HG02943 (cell line): ENCODE results near the gene EXOC4.

Experiments used
- ATAC-seq: cut with Tn5 transposase; IDR thresholded peaks from one replicate; pipeline ENCODE4 v1.9.1; 2021; ENCODE audit warnings: mild to moderate bottlenecking, low read depth, moderate library complexity; ENCODE audit not compliant: unreplicated experiment

EXOC4 gene

DNA sequence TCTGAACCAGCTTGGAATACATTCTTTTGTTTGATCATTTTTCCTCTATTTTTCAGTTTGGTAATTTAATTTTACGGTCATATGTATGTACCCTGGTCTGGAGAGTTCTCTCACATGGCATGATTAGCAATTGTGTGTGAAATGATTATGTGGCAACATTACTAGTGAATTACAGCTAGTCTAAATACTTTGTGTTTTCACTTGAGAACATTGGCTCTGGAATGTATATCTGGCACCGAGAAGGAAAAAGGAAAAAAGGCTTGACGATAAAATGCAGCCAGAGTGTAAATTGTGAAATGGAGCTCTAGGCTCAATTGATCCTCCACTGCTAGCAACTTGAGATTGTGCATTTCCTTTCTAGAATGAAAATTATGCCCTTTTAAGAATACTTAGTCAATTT, 397.2 kb downstream of the EXOC4 start:
- no peak for ATAC-seq

DNA sequence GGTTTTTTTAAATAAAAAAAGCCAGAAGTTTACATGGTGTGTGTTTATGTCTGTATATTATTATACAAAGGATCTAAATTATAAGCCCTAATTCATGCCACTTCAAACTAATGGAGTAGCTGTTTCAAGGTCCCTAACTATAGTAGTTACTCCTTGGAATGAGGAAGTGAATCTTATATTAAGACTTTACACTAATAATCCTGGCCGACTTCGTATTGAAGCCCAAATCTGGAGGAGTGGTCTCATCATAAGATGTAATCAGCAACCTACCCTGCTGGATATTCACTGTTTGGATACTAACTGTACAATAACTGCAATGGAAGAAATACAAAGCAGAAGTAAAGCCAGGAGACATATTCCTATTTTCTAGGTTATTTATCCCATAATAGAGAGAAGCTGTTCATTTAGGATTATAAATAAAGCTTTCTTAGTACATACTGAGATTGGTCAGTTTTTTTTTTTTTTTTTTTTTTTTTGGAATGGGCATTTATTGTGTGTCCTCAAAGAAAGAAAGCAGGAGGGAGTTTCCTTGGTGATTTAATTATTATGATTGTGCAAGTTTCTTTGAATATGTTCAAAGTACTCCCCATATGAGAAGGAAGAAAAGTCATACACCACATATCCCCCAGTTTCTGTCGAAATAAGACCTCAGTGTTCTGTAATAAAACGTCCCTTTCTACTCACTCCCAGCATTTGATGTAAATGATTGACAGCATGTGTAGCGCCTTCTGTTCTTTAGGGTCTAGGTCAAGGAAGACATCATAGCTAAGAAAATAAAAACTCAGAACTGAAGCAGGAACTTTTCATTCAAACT, 397.8 kb downstream of the EXOC4 start:
- ATAC-seq = no peak

DNA sequence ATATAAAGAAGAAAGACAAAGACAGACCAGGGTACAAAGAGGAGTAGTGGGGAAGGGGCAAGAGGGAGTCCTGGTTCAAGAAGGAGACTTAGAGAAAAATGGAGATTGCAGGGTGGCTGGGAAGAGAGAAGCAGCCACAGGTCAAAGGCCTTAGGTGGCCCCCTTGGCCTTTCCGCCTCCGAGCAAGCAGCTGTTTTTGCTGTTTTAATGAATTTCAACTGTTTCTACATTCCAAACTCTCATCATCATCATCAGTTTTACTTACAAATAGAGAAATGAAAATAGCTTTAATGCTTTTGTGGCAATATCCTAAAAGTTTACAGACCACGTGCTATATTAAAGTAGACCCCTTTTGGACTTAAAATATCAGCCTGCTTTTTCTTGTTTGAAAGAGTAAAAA, 399.7 kb downstream of the EXOC4 start:
- no peak for ATAC-seq

DNA sequence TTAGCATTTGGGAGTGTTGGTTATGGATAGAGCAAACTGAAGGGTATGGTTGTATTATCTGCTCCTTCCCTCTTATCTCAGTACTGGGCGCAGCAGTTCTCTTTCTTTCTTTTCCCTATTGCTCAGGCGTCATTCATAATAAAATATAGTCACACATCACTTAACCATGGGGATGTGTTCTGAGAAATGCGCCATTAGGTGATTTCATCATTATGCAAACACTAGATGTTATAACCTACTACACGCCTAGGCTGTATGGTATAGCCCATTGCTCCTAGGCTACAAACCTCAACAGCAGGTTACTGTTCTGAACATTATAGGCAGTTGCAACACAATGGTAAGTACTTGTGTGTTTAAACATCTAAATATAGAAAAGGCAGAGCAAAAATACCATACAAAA, 401.7 kb downstream of the EXOC4 start:
- no peak for ATAC-seq

DNA sequence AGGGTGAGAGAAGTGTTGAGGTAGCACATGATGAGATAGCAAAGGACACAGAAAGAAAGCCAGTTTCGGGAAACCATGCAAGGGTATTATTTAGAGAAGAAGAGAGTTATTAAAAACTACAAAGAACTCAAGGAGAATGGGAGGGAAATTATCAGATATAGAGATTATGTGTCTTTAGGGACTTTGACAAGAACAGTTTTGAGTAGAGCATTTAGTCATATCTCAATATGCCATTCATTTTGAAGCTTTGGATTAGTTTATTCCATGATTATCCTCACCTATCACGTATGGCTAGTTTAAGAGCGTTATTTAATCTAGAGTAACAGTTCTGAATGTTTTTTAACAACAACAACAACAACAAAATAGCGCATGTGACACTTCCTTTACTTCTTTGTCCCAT, 409.4 kb downstream of the EXOC4 start:
- no peak for ATAC-seq

DNA sequence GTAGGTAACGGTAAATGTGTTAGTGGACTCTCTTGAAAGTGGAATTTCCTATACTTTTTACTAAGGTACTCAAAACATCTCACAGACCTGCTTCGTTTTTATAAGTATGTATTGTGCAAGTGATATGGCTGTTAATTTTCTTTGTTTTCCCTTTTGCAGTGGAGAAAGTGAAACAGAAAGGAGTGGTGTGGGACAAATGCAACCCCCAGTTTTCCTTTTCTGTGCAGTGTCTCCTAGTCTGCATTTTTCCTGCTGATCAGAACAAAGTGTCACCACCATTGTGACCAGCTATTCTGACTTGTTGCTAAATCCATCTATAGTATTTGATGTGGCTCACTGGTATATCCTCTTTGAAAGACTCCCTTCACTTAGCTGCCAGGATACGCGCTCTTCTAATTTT, 410.0 kb downstream of the EXOC4 start:
- ATAC-seq = no peak

DNA sequence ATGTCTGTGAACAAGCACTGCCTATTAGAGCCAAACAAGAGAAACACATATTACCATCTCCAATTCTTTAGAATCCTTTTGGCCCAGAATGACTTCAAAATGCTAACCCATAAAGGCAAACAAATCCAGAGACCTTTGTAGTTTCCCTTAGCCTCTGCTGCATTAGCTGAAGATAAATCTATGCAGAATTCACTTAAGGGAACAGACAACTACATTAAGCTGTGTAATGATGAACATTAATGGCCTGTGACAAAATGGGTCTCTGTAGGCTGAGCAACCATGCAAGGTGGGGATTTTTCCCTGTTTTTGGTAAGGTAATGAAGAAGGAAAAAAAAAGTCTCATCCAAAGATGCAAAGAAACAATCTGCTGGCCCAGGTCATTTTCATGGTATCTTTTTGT, 411.6 kb downstream of the EXOC4 start:
- ATAC-seq = no peak

DNA sequence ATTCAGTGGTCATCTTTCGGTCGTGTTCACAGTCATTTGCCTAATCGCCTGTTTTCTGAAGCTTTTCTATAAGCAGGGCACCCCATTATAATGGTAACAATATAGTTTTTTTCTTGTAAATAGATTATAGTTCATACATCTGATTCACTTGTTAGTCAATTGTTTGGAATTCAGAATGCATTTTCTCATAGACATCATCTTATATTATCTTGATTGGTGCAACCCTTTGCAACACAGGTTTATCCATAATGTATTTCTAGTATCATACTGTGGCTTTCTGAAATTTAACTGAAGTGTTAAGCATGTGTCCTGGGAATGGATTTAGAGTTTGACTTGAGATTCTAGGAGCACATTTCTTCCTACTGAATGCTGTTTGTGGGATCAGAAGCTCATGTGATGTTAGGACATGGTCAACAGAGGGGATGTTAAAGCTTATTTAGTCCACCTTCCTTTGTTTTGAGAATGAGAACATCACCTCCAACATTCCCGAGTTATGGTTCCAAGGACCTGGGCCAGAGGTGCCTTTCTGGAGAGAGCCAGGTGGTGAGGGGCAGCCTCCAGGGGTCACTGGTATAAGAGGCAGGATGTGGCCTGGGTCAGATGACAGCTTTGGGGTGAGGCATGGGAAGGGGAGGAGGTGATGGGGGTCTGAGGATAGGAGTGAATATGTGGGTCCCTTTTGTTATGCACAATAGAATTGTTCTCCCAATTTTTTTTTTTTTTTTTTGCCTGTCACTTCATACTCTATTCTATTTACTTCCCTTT, 415.6 kb downstream of the EXOC4 start:
- ATAC-seq = no peak

DNA sequence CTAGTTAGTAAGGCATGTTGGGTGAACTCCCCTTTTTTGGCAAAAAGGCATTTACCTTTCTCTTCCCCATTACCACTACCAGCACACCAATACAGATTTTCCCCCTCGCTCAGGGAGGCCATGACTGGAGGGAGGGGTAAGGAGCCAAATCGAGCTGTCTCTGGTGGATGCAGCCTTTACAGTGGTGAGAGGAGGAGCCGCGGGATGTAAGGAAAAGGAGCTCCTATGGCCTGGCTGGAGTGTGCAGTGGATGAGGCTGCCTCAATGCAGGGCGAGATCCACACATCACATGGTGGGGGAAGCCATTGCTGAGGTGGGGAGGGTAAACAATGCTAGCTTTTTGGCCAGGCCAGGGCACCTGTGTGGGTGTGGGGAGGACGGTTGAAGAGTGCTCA, 416.2 kb downstream of the EXOC4 start:
- ATAC-seq = no peak

DNA sequence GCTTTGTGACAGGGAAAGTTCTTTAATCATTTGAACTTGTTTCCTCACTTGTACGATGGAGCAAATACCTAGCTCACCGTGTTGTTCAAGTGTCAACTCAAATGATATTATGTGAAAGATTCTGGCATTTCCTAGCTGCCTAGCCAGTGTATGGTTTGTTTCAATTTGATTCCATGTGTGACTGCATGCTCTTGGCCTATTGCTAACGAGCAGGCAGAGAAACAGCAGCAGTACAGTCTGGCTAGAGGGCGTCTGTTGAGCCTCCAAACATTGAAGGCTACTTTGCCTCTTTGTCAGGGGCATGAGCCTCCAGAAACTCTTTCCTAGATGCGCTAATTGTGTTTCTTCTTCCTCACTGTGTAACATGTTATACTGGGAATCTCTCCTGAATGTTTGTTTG, 417.4 kb downstream of the EXOC4 start:
- ATAC-seq = no peak

DNA sequence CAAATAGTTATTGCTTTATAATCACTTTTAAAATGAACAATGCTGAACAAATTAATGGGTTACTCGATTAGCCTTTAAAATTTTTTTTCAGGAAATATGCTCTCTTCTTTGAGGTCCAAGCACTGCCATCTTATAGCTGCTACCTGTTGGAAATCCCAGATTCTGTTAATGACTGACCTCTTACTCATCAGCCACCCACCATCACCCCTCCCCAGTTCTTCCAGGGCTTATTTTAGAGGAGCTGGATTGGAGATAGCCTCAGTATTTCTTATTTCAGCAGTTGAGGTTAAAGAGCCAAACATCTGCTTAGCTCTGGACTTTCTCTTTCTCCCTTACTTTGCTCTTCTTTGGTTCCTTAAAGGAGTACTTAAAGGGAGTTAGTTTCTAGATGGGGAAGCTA, 420.0 kb downstream of the EXOC4 start:
- ATAC-seq = no peak

DNA sequence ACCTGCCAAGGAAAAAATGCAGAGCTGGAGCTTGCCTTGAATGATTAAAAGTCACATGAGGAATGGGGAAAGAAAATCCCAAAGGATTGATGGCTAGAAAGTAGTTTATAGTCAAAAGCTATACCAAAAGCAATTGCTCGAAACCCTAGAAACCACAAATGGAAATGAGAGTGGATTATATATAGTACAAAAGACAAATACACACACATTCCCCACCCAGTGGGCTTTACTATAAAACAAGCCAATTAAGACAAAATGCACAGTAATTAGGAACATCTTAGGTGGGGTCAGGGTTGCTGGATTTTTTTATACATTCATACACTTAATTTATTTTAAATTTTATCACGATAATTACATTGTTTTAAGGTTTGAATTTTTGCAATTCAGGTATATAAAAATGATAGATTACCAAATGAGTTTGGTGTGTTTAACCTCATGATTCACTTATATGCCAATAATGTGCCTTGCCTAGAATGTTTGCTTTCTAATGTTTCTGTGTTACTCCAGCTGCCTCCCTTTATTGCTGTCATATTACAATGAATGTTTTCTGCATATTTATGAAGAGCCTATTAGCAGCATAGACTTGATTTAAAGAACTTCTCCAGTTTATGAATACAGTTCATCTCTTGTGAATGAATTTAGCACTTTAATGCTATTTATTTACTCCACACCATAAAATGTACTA, 421.3 kb downstream of the EXOC4 start:
- no peak for ATAC-seq

DNA sequence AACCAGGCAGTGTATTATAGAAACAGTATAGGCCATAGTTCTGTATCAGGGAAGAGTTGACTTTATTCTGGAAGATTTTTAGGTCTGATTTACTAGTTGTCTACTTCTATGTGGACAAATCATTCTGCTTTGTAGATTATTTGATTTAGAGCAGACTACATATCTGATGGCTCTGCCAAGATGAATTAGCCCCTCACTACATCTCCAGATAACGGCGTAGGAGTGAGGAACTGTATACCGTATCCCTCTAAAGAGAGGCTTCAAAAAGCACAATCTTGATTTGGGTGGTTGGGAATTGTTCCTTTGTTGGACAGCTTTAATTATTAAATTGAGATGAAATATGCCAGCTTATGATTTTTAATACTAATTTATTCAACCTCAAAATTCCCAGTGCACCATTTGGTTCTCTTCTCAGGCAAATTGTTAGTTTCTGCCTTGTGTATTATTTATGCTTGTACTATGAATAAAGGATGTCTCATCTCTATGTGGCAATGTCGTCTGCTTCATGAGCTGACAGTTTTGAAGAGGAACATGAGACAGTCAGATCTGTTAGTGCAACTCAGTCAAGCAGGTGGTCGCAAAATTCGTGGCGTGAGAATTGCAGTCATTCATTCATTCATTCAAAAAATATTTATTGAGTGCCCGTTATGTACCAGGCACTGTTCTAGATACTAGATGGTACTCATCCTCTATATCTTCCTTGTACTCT, 422.8 kb downstream of the EXOC4 start:
- no peak for ATAC-seq

DNA sequence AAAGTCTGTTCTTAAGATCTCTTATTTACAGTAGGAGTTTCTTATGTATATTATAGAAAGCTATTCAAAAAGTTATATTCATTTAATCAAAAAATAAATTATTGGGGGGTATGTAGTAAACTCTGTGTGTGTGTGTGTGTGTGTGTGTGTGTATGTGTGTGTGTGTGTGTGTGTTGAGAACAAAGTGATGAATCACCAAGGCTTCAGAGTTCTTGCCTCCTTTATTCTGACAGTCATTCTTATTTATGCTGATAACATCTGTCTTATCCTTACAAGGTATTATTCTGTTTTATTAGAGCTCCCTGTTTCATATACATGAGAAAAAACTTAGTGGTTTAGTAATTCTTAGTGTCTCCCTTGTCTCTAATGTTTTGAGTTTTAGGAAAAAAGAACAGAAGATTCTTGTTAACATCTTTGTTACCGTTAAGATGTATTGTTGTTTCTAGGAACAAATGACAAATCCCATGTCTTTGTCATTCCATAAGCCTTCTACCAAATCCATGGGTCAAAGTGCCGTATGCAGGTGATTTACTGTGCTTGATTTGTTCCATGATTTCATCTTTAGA, 424.0 kb downstream of the EXOC4 start:
- ATAC-seq = no peak

DNA sequence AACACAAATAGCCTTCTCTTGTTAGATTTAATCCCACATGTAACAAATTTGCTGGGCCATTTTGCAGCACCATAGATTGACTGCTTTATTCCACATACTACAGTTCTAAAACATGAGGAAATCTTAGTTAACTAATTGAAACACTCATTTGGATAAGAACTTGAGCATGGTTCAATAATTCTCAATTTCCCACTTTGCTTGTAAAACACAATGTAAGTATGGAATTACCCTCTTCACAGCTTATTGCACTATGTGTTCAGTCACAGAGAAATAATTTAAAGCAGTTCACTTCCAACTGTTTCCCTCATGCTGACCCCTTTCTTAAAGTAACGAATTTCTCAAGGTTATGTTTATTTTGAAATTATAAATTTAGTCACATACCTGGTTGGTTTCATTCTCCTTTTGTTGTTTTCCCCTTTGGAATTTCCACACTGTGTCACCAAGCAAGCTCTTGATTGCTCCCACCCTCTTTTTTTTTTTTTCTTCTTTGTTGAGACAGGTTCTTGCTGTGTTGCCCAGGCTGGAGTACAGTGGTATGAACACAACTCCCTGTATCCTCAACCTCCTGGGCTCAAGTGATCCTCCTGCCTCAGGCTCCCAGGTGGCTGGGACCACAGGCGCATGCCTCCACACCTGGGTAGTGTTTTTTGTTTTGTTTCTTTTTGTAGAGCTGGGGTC, 425.4 kb downstream of the EXOC4 start:
- ATAC-seq = no peak

DNA sequence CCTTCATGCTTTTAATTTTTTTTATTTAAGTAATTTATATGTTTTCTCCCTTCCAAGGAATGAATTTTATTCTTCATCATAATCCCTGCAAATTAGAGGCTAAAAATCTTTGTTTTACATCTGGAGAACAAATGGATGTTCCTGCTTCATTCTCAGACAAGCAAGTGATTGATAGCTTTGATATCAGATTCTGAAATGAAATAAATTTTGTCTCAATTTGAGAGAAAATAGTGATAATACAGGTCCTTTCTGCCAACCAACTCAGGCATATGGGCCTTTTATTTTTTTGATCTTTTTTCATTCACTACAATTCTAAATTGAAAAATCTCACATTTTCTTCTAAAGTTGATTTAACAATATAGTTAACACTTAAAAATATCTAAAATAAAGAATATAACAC, 427.1 kb downstream of the EXOC4 start:
- ATAC-seq = no peak

DNA sequence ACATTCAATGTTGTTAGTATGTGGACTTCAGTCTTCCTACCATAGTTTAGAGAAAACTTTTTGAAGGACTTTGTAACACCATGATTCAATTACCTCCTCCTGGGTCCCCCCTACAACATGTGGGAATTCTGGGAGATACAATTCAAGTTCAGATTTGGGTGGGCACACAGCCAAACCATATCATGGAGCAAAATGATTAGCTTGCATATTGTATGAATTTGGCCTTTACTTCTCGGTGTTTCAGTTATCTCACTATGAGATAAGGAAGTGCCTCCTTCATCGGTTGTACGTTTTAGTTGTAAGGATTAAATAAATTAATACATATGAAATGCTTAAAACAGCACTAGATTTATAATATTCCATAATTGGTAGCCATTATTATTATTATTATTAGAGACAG, 428.7 kb downstream of the EXOC4 start:
- no peak for ATAC-seq

DNA sequence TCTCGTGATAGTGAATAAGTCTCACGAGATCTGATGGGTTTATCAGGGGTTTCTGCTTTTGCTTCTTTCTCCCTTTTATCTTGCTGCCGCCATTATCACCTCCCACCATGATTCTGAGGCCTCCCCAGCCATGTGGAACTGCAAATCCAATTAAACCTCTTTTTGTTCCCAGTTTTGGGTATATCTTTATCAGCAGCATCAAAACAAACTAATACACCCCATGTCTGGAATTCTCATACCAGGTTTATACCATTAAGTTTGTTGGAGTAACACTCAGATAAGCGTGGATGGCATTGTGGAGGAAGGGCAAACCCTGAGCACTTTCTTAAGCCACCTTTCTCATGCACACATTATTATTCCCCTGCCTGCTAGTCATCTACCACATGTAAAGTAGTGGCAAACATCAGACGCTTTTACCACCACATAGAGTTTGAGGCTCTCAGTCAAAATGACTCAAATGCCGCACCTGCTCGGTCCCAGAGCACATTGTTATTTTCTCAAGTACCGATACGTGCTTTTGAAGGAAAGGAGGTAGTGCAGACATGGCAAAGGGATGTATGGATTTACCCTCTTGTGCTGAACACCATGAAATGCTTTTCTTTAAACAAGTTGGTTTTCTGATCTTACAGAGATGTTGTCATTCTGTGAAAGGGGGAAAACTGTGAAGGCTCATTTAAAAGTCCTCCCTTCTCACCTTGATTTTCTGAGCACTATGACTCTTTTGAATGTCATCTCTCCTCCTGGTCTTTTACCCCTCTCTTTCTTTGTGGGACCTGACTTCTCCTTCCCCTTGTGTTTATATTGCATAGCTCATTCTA, 429.7 kb downstream of the EXOC4 start:
- ATAC-seq = no peak

DNA sequence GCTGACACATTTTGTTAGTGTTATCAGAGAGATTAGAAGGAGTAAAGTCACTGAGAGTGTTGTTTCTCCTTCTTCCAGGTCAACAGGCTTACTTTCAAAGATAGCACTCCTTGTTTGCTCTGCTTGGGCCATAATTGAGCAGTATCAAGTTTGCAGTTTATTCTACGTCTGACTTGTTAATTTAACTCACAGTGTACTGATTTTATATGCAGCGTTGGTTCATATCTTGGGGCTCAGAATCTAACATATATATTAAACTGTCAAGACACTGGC, 430.2 kb downstream of the EXOC4 start:
- ATAC-seq = no peak
